HepG2 (cell line): ENCODE measurements around the gene ID3. TPM values are rescaled to one million over a fixed set of nuclear protein-coding genes. Genes with fewer than 3 reads are reported as not detected.
A peak's percentile ranks its signal among the peaks of the same experiment; 100 is the strongest.

Experiments
- ASH2L ChIP-seq: fragments of 300-600, 200-600 bp; sonication (generic); IDR thresholded peaks from 2 replicates; pipeline ENCODE4 v1.7.0; 2017; ENCODE audit warnings: low read depth, mild to moderate bottlenecking, moderate library complexity, mixed read lengths, low read length; ENCODE audit not compliant: insufficient read length
- ATF7-NPFF ChIP-seq: sonication (generic); formaldehyde crosslinking; IDR thresholded peaks from 2 replicates; pipeline ENCODE4 v1.8.1; 2023; ENCODE audit warnings: mild to moderate bottlenecking, low read depth, missing genetic modification reagents, moderate library complexity
- DBP ChIP-seq: sonication (generic); formaldehyde crosslinking; IDR thresholded peaks from 2 replicates; pipeline ENCODE4 v1.4.0; 2020; ENCODE audit warnings: missing genetic modification reagents; ENCODE audit errors: not compliant biosample characterization
- FOSL2 ChIP-seq: sonication (generic); formaldehyde crosslinking; IDR thresholded peaks from 2 replicates; pipeline ENCODE4 v1.4.0; 2020; ENCODE audit warnings: missing genetic modification reagents
- KLF13 ChIP-seq: sonication (generic); formaldehyde crosslinking; IDR thresholded peaks from 2 replicates; pipeline ENCODE4 v1.4.0; 2020; ENCODE audit warnings: mild to moderate bottlenecking, missing genetic modification reagents
- PAXIP1 ChIP-seq: sonication (generic); formaldehyde crosslinking; conservative IDR thresholded peaks from 2 replicates; pipeline ENCODE4 v1.4.0; 2020; ENCODE audit warnings: mild to moderate bottlenecking, missing genetic modification reagents, moderate library complexity
- PHF20 ChIP-seq: sonication (generic); formaldehyde crosslinking; IDR thresholded peaks from 2 replicates; pipeline ENCODE4 v1.5.0; 2020; ENCODE audit warnings: mild to moderate bottlenecking, missing genetic modification reagents
- PRMT3 ChIP-seq: sonication (generic); formaldehyde crosslinking; IDR thresholded peaks from 2 replicates; pipeline ENCODE4 v1.8.1; 2022; ENCODE audit warnings: low read depth, mild to moderate bottlenecking, moderate library complexity, missing genetic modification reagents, borderline replicate concordance
- SRSF9 ChIP-seq: fragments of 200-400 bp; formaldehyde crosslinking; IDR thresholded peaks from 2 replicates; pipeline ENCODE4 v1.6.1; 2018; ENCODE audit warnings: borderline replicate concordance, mild to moderate bottlenecking, low read depth, low read length; ENCODE audit not compliant: insufficient read depth, poor library complexity, severe bottlenecking
- SSRP1 ChIP-seq: IDR thresholded peaks from 2 replicates; pipeline ENCODE4 v1.6.1; 2016; ENCODE audit warnings: control low read depth
- ZFP36L1 ChIP-seq: sonication (generic); formaldehyde crosslinking; IDR thresholded peaks from 2 replicates; pipeline ENCODE4 v1.8.0; 2022; ENCODE audit warnings: mild to moderate bottlenecking, missing genetic modification reagents, moderate library complexity
- ZNF407 ChIP-seq: sonication (generic); formaldehyde crosslinking; IDR thresholded peaks from one replicate; pipeline ENCODE4 v1.5.1; 2020; ENCODE audit warnings: mild to moderate bottlenecking, missing genetic modification reagents; ENCODE audit errors: not compliant biosample characterization
- ZNF441 ChIP-seq: sonication (generic); formaldehyde crosslinking; IDR thresholded peaks from 2 replicates; pipeline ENCODE4 v1.7.0; 2021; ENCODE audit warnings: missing genetic modification reagents, borderline replicate concordance
- ZNF678 ChIP-seq: sonication (generic); formaldehyde crosslinking; IDR thresholded peaks from 2 replicates; pipeline ENCODE4 v1.4.0; 2020; ENCODE audit warnings: mild to moderate bottlenecking, missing genetic modification reagents
- ZNF720 ChIP-seq: sonication (generic); formaldehyde crosslinking; IDR thresholded peaks from 2 replicates; pipeline ENCODE4 v1.4.0; 2020; ENCODE audit warnings: missing genetic modification reagents
- ZSCAN21 ChIP-seq: sonication (generic); formaldehyde crosslinking; IDR thresholded peaks from 2 replicates; pipeline ENCODE4 v1.8.0; 2022; ENCODE audit warnings: mild to moderate bottlenecking, missing genetic modification reagents, moderate library complexity, borderline replicate concordance
- ZSCAN31 ChIP-seq: sonication (generic); formaldehyde crosslinking; IDR thresholded peaks from 2 replicates; pipeline ENCODE4 v1.5.0; 2020; ENCODE audit warnings: low read depth, mild to moderate bottlenecking, missing genetic modification reagents
- polyA plus RNA-seq, 8 experiments: library from polyadenylated mRNA; depleted of rRNA in 3 of 8; stranded (reverse) in 7 of 8; unstranded in 1 of 8; fragments of >200 nt; fragmentation: Illumina TruSeq in 4 of 8; extraction: Trizol in 4 of 8; gene quantifications; 2 replicates each; pipeline versions ENCODE4 v1.2.1 to v1.2.3, GENCODE V29; 2011 to 2016; ENCODE audit warnings: low read depth in 4 of 8, missing spikeins in 1 of 8, mixed read lengths in 1 of 8; ENCODE audit not compliant: insufficient read depth in 1 of 8
- total RNA-seq, 5 experiments: library from RNA; depleted of rRNA; stranded (reverse); fragments of >200 nt; fragmentation: Illumina TruSeq; extraction: Trizol; gene quantifications; 2 replicates each; pipeline ENCODE4 v1.2.3, GENCODE V29; 2016; ENCODE audit warnings: low read depth in 1 of 5

Gene ID3
- total and polyA plus RNA-seq, 2 of the 13 experiments (the other 11 are each of a cell fraction or from before 2014, with no cell fraction given) = 64.8 to 115 TPM

GRCh38 chr1:23539698-23540266 lies 19.5 kb downstream of the ID3 start (continued):
- TF ChIP-seq ZNF720 (no peak), KLF13 (CRISPR knock-in tag) (0 out of 2 replicates have a peak, but pooled peaks have one; percentile 51), ZNF678 (CRISPR knock-in tag) (no peak), ZSCAN31 (CRISPR knock-in tag) (no peak), SSRP1 (CRISPR knock-in tag) (no peak), ZFP36L1 (CRISPR knock-in tag) (no peak), SRSF9 (no peak), PRMT3 (CRISPR knock-in tag) (no peak), PAXIP1 (0 out of 2 replicates have a peak, but pooled peaks have one; percentile 25), ATF7-NPFF (CRISPR knock-in tag) (no peak), ASH2L (no peak), DBP (CRISPR knock-in tag) (no peak), ZNF441 (CRISPR knock-in tag) (no peak), ZNF407 (CRISPR knock-in tag) (peak; percentile 32), PHF20 (CRISPR knock-in tag) (no peak), ZSCAN21 (CRISPR knock-in tag) (no peak), FOSL2 (CRISPR knock-in tag) (0 out of 2 replicates have a peak, but pooled peaks have one; percentile 26)
